ENCODE results near the gene KIAA2012.

Gene KIAA2012

GRCh38 chr2:202050652-202051051 lies 22.4 kb upstream of the KIAA2012 start:
- TF ChIP-seq JUND (IDR thresholded peaks at IDR 0.05; ENCODE audit: low read depth): no peak
- DNase-seq (ENCODE audit: low read depth in 1 of 2, low spot score in 1 of 2): no peak
- in situ Hi-C loops (cut with HindIII; ENCODE audit: low pct_unique_long_range_greater_than_20kb, low sequenced_read_pairs): no loop called here

DNA sequence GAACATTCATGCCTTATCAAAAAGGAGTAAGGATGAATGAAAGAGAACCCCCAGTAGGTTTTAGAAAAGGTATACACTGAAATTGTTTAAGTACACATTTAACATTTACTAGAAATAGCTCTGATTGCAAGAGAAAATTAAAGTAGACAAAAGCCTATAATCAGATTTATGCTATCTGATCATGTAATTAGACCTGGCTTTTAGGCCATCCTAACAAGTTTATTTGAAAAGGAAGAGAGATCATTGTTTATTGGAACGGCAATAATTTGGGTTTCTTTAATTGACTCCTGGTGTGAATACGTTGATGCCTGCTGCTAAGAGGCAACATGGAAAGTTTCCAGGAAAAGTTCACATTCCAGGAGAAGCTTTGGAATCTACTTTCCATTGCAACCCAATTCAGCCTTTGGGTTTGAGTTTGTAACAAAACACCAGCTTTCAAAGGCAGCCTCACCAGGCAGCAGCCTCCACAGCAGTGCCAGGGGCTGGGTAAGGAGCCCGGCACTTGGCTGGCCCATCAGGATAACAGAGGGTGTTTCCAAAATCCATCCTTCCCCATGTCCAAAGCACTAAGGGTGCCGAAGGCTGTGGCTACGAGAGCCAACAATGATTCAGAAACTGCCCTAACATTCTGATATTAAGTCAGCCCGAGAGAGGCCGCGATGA lies 21.4 kb upstream of the KIAA2012 start:
- no peak for DNase-seq (ENCODE audit: low read depth in 1 of 2, low spot score in 1 of 2)
- in situ Hi-C loops (cut with HindIII; ENCODE audit: low pct_unique_long_range_greater_than_20kb, low sequenced_read_pairs): no loop called here
- no peak for TF ChIP-seq JUND (IDR thresholded peaks at IDR 0.05; ENCODE audit: low read depth)

GRCh38 chr2:202052235-202052634 lies 20.8 kb upstream of the KIAA2012 start:
- no peak for TF ChIP-seq JUND (IDR thresholded peaks at IDR 0.05; ENCODE audit: low read depth)
- in situ Hi-C loops (cut with HindIII; ENCODE audit: low pct_unique_long_range_greater_than_20kb, low sequenced_read_pairs): no loop called here
- DNase-seq (ENCODE audit: low read depth in 1 of 2, low spot score in 1 of 2): no peak

DNA sequence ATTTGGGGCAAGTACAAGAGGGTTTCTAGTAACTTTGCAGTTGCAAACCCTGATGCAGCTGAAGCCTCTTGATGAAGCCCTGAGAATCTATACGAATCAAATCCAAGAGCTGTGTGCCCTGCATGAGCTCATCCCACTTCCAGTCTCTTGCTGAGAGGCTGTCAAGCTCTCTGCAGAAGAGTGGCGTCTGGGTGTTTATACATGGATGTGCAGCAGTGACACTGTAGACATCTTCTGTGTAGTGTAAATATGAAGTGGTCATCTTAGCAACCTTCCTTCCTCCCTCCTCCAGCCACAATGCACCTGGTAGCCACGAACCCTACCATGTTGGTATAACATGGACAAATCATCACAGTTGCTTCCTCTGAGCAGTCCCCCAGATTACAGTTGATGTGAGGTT lies 18.4 kb upstream of the KIAA2012 start:
- DNase-seq (ENCODE audit: low read depth in 1 of 2, low spot score in 1 of 2): no peak
- TF ChIP-seq JUND (IDR thresholded peaks at IDR 0.05; ENCODE audit: low read depth): no peak
- in situ Hi-C loops (cut with HindIII; ENCODE audit: low pct_unique_long_range_greater_than_20kb, low sequenced_read_pairs): no loop called here

- in situ Hi-C loops (cut with HindIII; ENCODE audit: low pct_unique_long_range_greater_than_20kb, low sequenced_read_pairs): no loop called here
- peak in 1 of 2 experiments; percentile 60 for DNase-seq (ENCODE audit: low read depth in 1 of 2, low spot score in 1 of 2)
- TF ChIP-seq JUND (IDR thresholded peaks at IDR 0.05; ENCODE audit: low read depth): no peak
These were observed 16.4 kb upstream of the KIAA2012 start for GRCh38 chr2:202056611-202057010.

- no peak for TF ChIP-seq JUND (IDR thresholded peaks at IDR 0.05; ENCODE audit: low read depth)
- no peak for DNase-seq (ENCODE audit: low read depth in 1 of 2, low spot score in 1 of 2)
- in situ Hi-C loops (cut with HindIII; ENCODE audit: low pct_unique_long_range_greater_than_20kb, low sequenced_read_pairs): no loop called here
These were observed 12.8 kb upstream of the KIAA2012 start for GRCh38 chr2:202060218-202060617.

GRCh38 chr2:202061695-202062094 lies 11.4 kb upstream of the KIAA2012 start:
- in situ Hi-C loops (cut with HindIII; ENCODE audit: low pct_unique_long_range_greater_than_20kb, low sequenced_read_pairs): no loop called here
- DNase-seq (ENCODE audit: low read depth in 1 of 2, low spot score in 1 of 2): no peak
- no peak for TF ChIP-seq JUND (IDR thresholded peaks at IDR 0.05; ENCODE audit: low read depth)

DNA sequence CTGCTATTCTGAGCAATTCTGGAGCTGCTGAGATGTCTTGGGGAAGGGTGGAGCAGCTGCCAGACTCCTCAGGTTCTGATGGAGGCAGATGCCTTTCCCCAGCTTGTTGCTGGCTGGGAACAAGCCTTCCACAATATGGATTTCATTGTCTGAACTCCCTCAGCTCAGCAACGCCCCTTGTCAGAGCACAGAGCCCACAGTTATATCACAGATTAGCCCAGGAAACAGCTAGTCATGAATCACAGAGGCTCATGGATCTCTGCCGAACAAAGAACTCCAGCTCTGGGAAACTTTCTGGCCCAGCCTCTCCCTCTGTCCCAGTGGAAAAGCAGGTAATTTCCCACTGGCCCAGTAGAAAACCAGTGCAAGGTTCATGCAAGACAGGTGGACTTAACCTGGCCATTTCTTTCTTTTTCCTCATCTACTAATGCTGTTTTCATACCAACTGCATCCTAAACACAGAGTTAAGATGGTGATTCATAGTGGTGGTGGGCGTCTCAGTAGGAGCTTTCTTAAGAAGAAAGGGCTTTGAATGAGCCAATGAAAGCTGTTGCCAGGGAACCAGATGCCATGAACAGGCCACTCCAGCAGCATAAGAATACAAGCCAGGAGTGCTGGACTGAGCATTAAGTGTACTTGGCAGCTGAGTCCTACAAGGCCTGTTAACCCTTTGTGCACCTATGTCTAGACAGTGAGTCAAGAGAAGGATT lies 8.7 kb upstream of the KIAA2012 start:
- no peak for TF ChIP-seq JUND (IDR thresholded peaks at IDR 0.05; ENCODE audit: low read depth)
- in situ Hi-C loops (cut with HindIII; ENCODE audit: low pct_unique_long_range_greater_than_20kb, low sequenced_read_pairs): no loop called here
- no peak for DNase-seq (ENCODE audit: low read depth in 1 of 2, low spot score in 1 of 2)

GRCh38 chr2:202064881-202065230 lies 8.2 kb upstream of the KIAA2012 start:
- TF ChIP-seq JUND (IDR thresholded peaks at IDR 0.05; ENCODE audit: low read depth): no peak
- DNase-seq (ENCODE audit: low read depth in 1 of 2, low spot score in 1 of 2): no peak
- in situ Hi-C loops (cut with HindIII; ENCODE audit: low pct_unique_long_range_greater_than_20kb, low sequenced_read_pairs): no loop called here

DNA sequence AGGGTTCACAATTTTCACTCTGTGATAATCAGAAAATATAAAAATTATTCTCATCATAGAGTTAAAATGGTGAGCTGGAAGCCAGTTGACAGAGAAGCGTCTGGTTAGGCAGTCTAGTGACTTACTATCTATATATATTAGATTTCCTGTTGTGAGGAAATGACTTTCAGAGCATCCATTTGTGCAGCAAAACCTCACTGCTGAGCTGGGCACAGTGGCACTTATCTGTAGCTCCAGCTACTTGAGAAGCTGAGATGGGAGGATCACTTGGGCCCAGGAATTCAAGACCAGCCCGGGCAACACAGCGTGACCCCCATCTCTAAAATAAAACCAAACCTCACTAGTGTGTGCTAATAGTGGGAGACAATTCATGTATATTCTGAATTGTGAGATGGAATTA lies 7.2 kb upstream of the KIAA2012 start:
- in situ Hi-C loops (cut with HindIII; ENCODE audit: low pct_unique_long_range_greater_than_20kb, low sequenced_read_pairs): no loop called here

DNA sequence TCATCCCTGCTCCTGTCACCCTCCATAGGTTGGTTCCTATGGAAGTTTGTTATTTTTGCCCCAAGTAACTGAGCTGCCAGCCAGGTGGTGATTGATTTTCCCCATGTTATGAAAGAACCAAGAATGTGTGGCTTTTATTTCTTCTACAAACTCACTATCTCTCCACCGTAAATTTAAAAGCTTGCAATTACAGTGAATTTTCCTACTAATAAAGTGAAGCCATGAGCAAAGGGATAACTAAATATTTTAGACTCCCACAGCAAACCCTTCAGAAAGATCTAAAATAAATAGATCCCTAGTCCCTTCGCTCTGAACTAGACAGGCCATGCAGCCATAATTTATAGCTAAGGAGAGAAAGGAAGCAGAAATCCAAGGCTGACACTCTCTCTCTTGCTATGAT lies 6.2 kb upstream of the KIAA2012 start:
- DNase-seq (ENCODE audit: low read depth in 1 of 2, low spot score in 1 of 2): no peak
- TF ChIP-seq JUND (IDR thresholded peaks at IDR 0.05; ENCODE audit: low read depth): no peak
- in situ Hi-C loops (cut with HindIII; ENCODE audit: low pct_unique_long_range_greater_than_20kb, low sequenced_read_pairs): no loop called here

More for the DNA sequence above, 7.2 kb upstream of the KIAA2012 start:
- DNase-seq (ENCODE audit: low read depth in 1 of 2, low spot score in 1 of 2): no peak
- no peak for TF ChIP-seq JUND (IDR thresholded peaks at IDR 0.05; ENCODE audit: low read depth)

DNA sequence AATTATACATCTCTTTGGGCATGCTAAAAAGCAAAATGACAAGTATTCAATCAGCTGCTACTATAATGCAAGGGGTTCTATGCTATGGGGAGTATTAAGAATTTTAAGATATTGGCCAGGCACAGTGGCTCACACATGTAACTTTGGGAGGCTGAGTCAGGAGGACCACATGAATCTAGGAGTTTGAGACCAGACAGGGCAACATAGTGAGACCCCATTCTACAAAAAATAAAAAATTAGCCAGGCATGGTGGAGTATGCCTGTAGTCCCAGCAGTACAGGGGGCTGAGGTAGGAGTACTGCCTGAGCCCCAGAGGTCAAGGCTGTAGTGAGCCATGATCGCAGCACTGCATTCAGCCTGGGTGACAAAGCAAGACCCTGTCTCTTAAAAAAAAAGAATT lies 5.5 kb upstream of the KIAA2012 start:
- in situ Hi-C loops (cut with HindIII; ENCODE audit: low pct_unique_long_range_greater_than_20kb, low sequenced_read_pairs): no loop called here
- DNase-seq (ENCODE audit: low read depth in 1 of 2, low spot score in 1 of 2): no peak
- no peak for TF ChIP-seq JUND (IDR thresholded peaks at IDR 0.05; ENCODE audit: low read depth)

DNA sequence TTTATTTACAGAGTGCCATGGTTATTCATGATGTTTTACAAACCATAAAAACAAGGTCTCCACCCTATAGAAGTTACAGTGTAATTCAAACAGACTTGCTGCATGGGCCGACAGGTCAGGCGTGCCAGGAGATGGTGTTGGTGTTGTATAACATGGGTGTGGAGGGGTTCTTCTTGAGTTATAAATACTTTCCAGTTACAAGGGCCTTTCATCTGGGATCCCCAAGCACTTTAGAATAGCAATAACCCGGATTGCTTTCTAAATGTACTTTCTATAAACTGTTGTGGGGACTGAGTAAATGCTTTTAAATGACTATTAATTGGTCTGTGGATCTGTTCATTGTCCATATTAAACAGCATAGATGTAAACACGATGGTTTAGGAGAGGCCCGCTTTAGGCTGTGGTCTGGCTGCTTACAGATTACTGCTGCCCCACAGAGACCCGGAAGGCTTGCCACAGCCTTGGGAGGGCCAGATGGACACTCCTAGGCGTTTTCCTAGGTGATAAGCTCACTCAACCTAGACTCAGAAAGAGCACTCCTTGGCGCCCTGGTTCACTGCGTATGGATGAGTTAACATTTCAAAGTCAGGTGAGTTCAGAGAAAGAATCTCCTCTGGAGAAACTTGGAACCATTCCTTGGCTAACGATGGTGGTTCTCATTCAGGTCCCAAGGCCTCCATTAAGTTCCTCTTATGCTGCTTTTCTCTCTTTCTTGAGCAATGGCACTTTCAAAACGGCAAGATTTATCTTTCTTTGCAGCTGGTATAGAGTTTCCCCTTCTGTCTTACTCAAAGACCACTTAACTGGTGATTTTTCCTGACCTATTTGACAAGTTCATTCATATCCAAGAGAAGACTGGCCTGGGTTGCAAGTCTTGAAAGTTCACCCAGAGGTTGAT lies 3.6 kb upstream of the KIAA2012 start:
- in situ Hi-C loops (cut with HindIII; ENCODE audit: low pct_unique_long_range_greater_than_20kb, low sequenced_read_pairs): no loop called here
- no peak for TF ChIP-seq JUND (IDR thresholded peaks at IDR 0.05; ENCODE audit: low read depth)
- DNase-seq (ENCODE audit: low read depth in 1 of 2, low spot score in 1 of 2): no peak
